IPS DF 4.7 (cell line): Measurements from ENCODE around the gene PXDN.
"Not testable (repeated sequence)": the region's sequence is repeated elsewhere in the genome, so short reads cannot be mapped to it uniquely, and the experiment has no call there.

Experiments used
- DNase-seq: peaks from one replicate; pipeline ENCODE4 v3.0.0-alpha.2; 2013; ENCODE audit warnings: low spot score; ENCODE audit errors: extremely low read depth

The PXDN gene

DNA sequence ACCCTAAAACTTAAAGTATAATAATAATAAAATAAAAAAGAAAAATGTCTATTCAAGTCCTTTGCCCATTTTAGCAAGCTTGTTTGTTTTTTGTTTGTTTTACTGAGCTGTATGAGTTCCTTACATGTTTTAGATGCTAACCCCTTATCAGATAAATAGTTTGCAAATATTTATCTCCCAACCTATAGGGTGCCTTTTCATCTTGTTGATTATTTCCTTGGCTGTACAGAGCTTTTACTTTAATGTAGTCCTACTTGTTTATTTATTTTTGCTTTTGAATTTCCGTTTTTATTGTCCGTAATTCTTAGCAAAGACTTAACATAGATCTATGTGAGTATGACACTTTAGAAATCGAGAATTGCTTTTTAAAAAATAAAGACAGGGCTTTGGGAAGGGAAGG is 17.8 kb downstream of the PXDN start:
- no peak for DNase-seq

DNA sequence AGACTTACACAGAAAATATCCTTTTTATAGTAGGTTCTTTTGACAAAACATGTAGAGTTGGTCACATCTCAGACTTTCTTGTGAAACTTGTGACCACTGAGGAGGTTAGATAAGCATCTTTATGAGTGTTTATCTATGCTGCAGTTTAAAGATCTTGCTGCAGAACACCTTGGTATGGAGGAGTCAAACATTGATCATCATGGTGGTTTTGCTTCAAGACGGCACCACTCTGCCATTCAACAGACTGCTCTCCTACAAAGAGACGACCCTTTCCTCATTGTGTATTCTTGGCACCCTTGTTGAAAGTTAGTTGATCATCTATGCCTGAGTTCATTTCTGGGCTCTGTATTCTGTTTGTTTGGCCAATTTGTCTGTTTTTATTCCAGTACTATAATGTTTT is 20.0 kb downstream of the PXDN start:
- DNase-seq, result not testable (repeated sequence)

DNA sequence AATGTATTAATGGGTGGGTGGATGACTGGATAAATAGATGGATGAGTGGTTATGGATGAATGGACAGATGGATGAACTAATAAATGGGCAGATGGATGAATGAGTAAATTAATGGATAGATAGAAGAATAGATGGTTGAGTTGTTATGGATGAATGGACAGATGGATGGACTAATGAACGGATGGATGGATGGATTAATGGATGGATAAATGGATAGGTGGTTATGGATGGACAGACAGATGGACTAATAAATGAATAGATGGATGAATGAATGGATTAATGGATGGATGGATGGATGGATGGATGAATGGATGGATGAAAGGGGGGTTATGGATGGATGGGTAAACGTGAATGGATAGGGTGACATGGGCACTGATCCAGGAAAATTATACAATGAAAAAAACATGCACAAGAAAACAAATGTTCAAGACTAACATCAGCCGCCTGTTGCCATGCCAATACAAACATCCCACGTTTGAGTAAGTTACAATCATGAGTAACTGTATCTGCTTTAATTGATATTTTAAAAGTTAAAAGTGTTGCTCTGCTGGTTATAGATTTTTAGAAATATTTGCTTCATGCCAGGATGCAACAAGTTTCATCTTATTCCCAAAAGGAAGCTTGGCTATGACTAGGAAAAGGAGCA is 20.8 kb downstream of the PXDN start:
- DNase-seq, result no peak

DNA sequence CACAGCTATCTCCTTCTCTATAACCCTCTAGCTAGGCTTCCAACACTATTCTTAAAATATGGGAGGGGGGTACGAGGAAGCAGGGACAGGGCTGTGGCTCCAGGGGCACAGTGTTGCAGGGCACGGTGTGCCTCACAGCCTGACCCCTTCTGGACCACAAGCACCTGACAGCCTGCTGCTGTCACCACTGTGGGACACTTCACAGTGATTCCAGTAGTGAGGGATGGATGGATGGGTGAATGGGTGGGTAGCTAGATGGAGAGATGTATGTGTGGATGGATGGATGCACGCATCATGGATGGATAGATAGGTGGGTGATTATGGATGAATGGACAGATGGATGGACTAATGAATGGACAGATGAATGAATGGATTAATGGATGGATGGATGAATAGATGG is 21.6 kb downstream of the PXDN start:
- DNase-seq, result no peak

DNA sequence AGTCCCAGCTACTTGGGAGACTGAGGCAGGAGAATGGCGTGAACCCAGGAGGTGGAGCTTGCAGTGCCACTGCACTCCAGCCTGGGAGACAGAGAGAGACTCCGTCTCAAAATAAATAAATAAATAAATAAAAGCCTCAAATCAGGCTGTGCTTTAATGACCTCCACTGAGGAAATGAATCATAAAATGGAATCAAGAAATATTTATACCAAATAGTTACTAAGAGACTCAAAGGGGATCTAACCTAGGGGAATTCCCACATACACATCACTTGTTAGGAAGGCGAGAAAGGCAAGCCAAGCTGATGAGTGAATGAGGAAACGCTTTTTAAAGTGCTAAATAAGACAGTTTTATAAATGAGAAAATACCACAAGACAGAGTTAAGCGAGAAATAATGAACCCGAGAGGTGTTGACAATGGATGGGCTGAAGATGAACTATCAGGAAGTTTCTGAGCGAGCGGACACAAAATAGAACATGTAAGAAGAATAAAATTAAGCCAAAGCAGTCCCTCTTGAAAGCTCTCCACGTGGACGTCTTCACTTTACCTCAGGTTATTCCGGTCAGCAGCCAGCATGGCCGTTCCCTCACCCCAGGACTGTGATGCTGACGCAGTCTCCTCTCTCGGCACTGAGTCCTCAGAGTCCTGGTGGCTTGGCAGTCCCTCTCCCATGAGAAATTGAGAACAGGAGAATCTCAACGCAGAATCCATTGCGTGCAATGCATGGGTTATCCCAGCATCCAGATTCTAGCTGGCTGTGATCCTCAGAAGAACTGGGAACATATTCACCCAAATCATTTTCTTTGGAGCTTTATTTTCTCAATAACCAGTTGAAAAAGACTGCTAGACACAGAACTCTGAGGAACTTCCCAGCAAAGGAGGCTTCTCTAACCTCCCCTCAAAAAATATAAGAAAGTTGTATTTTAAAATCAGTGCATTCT is 22.3 kb downstream of the PXDN start:
- DNase-seq, result no peak

DNA sequence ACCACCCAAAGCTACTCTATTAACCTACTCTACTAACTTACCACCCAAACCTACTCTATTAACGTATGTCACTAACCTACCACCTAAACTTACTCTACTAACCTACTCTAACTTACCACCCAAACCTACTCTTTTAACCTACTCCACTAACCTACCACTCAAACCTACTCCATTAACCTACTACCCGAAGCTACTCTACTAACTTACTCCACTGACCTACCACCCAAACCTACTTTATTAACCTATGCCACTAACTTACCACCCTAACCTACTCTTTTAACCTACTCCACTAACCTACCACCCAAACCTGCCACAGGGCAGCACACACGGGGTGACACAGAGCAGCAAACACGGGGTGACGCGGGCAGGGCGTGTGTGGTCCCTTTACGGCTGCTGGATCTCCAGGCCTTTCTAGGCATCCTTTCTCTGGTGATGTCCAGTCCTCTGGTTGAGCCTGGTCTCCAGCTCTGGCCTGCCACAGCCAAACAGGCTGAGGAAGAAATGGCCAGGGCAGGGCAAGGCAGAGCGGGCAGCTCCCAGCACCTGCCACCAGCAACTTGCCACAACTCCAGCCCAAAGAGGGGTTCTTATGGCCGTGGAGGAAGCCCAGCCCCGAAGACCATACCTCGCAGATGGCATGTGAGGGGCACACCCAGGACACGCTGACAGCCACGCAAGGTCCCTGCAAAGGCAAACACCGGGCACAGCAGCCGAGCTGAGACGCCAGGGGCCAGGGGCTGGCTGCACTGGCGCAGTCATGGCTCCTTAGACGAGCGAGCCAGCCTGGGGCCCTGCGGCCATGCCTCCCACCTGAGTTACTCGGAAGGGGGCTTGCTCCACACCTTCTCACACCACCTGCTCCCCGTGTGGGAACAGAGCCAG is 25.7 kb downstream of the PXDN start:
- DNase-seq, result no peak

DNA sequence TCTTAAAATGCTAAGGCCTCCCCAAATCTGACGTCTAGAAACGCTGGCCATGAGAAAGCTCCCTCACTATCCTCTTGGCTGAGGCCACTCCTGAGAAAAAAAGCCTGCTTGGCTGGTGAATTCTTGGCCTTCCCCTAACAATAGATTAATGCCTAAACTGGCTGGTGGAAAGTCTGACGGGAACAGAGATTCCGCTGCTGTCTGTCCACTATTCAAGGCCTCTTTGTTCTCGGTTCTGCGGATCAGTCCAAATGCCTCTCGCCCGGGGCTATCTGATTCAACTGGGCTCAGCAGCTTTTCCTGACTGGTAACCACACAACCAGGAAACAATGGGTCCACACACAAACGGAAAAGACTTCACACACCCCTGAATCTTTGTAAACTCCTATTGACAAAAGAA is 27.2 kb downstream of the PXDN start:
- no peak for DNase-seq

DNA sequence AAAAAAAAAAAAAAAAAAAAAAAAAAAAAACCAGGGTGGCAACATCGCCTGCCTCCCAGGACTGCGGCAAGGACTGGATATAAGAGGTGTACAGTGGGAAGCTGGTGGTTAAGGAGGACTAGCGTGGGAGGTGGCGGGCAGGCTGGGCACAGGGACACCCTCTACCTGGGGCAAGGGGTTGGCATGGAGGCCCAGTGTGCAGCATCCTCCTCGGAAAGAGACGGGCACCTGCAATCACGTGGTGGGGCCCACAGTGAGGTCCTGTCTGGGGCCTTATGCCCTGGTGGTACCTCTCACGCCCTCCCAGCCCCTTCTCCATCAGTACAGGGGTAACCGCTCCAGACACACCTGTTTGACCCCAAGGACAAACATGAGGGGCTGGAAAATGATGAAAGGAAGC is 27.9 kb downstream of the PXDN start:
- DNase-seq, result no peak

DNA sequence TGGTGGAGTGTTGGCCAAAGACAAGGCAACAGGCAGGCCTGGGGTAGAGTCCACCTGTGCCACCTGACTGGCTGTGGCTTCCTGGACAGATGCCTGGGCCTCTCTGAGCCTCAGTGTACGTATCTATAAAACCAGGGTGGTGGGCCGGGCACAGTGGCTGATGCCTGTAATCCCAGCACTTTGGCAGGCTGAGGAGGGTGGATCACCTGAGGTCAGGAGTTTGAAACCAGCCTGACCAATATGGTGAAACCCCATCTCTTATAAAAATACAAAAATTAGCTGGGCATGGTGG is 28.4 kb downstream of the PXDN start:
- DNase-seq, result not testable (repeated sequence)

DNA sequence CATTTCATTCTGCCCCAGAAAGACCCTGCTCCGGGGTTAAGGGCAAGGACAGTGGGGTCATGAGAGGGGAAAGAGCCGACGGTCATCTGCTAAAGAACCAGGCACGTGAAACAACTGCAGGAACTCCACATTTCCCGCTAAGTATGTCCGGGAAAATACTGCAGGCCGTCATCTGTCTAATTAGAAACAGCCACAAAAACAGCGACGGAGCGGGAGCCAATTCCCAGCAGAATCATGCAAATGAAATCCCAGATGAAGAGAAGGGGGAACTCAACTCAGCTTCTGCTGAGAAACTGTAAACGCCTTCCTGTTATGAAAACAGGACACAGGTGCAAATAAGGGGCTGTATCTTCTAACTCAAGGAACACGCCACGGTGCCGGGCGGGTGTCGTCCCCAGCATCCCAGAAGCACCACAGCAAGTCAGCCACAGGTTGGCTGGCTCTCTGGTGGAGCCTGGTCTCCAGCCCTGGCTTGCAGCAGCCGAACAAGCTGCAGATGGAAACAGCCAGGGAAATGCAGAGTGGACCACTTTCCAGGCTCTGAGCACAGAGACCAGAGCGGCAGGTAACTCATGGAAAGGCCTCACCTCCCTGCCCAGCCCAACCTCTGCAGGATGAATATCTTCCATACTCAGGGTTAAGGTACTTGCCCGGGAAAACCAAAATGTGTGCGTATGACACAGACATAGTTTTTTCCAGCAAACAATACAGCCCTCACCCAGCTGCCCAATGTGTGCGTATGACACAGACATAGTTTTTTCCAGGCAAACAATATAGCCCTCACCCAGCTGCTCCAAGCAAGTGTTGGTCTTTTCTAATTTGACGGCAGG is 28.9 kb downstream of the PXDN start:
- DNase-seq, result no peak

DNA sequence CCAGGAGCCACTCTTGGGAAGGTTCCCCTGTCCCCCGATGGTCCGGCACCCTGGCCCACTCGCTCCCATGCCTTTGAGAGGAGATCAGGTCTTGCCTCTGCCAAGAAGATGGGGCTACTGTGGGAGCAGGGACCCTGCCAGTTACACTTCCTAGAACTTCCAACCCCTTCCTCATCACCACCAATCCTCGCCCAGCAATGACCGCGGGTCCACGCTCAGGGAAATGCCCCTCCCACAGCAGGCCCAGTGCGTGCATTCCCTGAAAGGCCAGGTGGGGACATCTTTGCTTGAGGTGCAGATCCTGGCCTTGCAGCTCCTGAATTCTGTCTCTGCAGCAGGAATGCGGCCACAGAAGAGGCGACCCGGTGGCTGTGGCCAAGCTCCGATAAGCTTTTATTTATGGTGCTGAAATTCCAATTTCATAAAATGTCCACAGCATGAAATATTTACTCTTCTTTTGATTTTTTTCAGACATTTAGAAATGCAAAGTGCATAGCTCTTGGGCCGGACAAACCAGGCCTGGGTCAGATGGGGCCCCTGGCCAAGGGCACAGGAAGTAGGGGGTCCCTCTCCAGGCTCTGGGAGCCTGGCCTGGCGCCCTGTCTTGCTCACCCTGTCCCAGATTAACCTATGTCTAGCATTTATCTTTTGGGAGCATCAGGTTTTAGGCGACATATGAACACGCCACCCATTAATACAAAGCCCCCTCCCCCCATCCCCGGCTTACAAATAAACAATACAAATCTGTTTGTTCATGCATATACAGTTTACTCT is 29.8 kb downstream of the PXDN start:
- DNase-seq, result no peak

DNA sequence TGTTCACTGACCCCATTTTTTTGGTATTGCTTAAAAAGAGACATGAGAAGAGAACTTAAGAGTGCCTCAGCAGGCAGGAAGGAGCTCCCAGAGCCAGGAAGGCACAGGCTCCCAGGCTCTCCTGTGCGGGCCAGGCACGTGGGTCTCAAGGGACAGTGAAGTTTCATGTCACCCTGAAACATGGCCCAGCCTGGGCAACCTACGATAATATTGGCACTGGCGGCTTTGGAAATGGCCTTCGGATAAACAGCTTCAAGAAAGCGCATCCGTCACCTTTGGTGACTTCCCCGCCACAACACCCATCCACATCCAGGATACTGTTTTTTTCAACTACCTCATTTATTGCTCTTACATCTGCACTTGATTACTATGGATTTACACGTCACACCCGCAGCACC is 30.5 kb downstream of the PXDN start:
- no peak for DNase-seq

DNA sequence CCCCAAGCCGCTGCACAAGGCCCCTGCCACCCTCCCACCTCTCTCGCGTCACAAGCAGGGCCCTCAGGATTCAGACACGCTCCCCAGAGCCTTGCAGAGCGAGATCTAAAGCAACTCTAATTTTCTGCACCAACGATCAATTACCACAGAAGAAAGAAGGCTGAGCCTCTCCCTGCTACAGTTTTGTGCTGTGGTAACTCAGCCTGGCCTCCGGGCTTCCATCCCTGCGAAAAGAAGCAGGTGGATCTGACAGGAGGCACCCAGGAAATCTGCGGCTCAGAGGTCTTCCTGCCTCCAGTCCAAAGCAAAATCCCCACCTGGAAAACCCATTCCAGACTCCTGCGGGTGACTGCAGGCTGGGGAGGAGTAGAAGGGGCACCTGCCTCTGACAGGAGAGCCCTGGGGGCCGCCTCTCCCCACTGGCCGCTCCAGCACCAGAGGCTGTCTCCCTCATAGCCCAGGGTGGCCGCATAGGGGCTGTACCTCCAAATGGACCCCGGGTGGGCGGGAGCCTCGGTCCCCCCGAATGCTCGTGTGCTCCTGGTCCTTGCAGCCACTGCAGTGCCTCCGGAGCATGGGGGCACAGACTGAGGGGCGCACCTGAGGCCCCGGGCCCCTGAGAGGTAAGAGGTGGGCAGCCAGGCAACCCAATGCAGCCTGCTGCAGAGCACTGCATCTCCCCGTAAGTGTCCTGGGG is 31.0 kb downstream of the PXDN start:
- no peak for DNase-seq

DNA sequence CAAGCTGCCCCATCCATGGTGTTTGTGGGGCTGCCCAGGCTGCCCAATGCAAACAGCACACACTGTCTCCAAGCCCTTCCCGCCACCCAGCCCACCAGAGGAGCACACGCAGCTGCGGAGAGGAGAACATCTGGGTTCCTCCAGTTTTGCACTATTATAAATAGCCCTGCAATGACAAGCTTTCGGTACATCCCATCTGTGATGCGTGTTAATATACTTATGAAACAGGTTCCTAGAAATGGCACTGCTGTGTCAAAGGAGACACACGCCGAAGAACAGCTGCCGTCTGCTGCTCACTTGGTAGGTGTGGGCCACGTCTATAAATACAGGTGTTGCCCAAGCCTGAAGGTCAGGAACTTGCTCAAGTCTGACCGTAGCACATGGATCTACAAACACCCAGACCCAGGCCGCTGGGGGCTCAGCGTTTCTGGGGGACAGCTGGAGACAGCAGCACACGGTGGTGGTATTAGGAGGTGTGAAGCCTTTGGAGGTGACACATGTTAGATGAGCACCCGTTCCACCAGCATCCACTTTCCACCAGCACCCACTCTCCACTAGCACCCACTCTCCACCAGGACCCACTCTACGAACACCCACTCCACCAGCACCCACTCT is 34.3 kb downstream of the PXDN start:
- DNase-seq, result no peak

DNA sequence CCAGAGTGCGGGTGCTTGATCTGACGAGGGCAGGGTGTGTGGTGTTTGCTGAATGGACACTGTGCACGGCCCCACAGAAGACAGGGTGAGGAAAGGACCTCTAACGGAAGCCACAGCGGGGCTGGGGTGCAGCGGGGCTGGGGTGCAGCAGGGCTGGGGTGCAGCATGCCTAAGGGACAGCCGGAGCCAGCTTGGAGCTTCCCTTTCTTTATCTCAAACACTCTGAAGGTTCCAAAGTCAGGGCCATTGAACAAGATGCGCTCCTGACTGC is 35.0 kb downstream of the PXDN start:
- no peak for DNase-seq

DNA sequence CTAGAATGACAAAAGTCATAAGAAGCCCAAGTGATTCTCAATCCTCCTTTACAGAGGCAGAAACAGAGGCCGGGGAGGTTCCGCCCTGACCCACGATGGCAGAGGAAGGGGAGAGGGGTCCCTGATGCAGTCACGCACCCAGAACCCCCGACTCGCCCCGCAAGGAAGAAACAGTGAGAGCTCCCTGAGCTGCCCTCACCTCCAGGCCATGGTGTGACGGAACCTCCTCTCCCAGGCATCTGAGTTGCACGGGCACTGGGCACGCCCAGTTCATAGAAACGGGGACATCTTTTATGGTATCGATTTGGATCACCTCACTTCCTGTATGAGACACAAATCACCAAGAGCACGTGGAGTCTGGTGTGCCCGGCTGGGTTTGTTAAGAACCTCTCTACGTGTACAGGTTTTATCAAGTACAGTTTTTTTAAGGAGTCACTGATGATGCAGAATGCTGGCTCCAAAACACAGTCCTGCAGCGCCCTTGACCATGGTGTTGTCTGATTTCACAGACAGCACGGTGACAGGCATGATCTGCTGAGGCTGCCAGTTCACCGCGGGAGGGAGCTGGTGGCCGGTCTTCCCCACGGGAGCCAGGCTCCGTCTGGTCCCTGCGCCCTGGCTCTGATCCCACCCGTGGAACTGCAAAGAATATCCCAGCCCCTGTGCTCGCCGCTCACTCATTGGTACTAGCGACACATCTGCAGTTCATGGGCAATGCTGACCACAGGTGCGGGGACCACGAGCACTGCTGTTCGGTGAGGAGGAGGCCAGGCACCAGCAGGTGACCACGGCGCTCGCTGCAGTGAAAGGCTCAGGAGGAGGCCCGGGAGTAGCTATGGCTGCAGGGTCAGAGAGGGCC is 35.6 kb downstream of the PXDN start:
- DNase-seq, result no peak

DNA sequence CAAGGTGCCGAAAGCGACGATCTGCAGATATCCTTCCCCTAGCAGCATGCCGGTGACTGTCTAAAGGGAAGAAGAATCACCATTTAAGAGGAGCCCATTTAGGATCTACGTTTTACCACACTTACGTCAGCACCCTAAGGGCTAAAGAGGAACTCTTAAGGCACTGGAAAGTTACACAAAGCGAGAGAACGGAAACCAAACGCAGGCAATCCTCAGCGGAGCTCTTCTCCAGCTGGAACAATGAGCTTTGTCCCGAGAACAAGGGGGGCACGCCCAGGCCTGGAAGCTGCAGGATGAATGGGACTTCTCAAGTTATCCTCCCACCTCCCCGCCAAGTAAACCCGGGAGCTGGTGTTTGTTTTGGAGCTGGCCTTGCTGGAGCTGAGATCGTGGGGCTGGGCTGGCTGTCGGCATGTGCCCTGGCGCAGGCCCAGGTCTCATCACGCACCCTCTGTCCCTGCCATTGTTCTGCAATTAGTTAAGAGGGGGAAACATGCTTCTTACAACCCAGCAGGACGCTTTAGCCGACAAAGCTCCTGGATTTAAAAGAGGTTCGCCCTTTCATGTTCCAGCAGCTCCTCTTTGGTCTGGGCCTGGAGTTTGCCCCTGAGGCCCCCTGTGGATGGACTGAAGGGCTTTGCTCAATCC is 36.4 kb downstream of the PXDN start:
- no peak for DNase-seq
